ENCODE results near the gene NIT1.

NIT1 gene, protein sequence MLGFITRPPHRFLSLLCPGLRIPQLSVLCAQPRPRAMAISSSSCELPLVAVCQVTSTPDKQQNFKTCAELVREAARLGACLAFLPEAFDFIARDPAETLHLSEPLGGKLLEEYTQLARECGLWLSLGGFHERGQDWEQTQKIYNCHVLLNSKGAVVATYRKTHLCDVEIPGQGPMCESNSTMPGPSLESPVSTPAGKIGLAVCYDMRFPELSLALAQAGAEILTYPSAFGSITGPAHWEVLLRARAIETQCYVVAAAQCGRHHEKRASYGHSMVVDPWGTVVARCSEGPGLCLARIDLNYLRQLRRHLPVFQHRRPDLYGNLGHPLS

GRCh38 chr1:161117759-161118581, at the start of gene NIT1, which contains the start of gene PFDN2:
TSS of gene NIT1 (plus strand) at chr1:161118105. CDS start at chr1:161118177, 72 bp downstream.
TSS of gene PFDN2 (minus strand) at chr1:161118037. CDS start at chr1:161118026, 11 bp downstream.
- Mint-ChIP-seq H3K27ac (peak within 1 kb of the TSS; percentile 80), H3K9me3 (no peaks in the 10 kb centered on the region), H3K27me3 (no peaks in the 10 kb centered on the region), H3K36me3 (ENCODE audit: low read depth) (peaks cover 57% of the 10 kb centered on the region), H3K4me1 (peaks cover 83% of the 10 kb centered on the region), H3K4me3 (peak within 1 kb of the TSS; percentile 95)
- DNase-seq (peak; percentile 90), ATAC-seq (peak; percentile 50)

GRCh38 chr1:161068306-161069234, 49.3 kb upstream of the NIT1 start:
- DNase-seq, result peak; percentile 88
- H3K4me1 Mint-ChIP-seq, result peaks cover 73% of the 10 kb centered on the region

GRCh38 chr1:161069241-161069640, 48.7 kb upstream of the NIT1 start:
- Mint-ChIP-seq H3K4me3 (peak overlapping the region; percentile 99), H3K27me3 (no peaks in the 10 kb centered on the region), H3K36me3 (ENCODE audit: low read depth) (peaks cover 26% of the 10 kb centered on the region), H3K4me1 (peaks cover 67% of the 10 kb centered on the region), H3K27ac (peak overlapping the region; percentile 97), H3K9me3 (no peaks in the 10 kb centered on the region)
- DNase-seq (peak; percentile 27), ATAC-seq (no peak)

More at GRCh38 chr1:161068306-161069234, 49.3 kb upstream of the NIT1 start:
- ATAC-seq, result peak; percentile 83
- peak overlapping the region; percentile 97 for H3K27ac Mint-ChIP-seq
- no peaks in the 10 kb centered on the region for H3K9me3 Mint-ChIP-seq
- H3K4me3 Mint-ChIP-seq, result peak overlapping the region; percentile 99
- no peaks in the 10 kb centered on the region for H3K27me3 Mint-ChIP-seq
- peaks cover 31% of the 10 kb centered on the region for H3K36me3 Mint-ChIP-seq (ENCODE audit: low read depth)

DNA sequence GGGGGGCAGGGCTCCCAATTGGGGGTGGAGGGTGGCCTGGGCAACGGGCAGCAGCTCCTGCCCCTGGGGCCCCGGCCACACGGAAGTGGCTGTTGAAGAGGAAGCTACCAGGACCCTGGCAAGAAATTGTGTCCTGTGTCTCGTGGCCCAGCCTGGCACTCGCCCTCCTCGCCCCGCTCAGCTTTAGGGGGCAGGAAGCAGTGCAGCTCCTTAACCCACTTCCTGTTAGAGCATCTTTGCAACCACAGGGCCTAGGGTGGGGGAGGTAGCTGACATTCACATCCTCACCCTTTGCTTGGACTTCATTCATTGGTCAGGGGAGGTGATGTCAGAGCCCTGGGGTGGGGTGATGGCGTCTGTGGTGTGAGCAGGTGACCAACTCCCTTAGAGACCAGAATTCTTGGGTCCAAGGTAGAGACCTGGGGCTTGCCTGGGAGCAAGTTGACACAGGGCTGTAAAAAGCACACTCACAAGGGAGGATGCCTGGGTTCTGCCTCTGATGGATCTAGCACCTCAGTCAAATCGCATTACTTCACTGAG, 48.1 kb upstream of the NIT1 start, which contains the start of gene ARHGAP30:
Gene ARHGAP30, minus strand, starts transcription at position 161 of the 540 bp plus-strand sequence. CDS start 267 bp downstream, outside the sequence.
- Mint-ChIP-seq H3K36me3 (ENCODE audit: low read depth) (peaks cover 20% of the 10 kb centered on the region), H3K4me3 (peak within 1 kb of the TSS; percentile 99), H3K27me3 (no peaks in the 10 kb centered on the region), H3K9me3 (no peaks in the 10 kb centered on the region), H3K4me1 (peaks cover 62% of the 10 kb centered on the region), H3K27ac (peak within 1 kb of the TSS; percentile 97)
- ATAC-seq (peak; percentile 83), DNase-seq (peak; percentile 85)

- H3K9me3 Mint-ChIP-seq, result no peaks in the 10 kb centered on the region
- no peaks in the 10 kb centered on the region for H3K27me3 Mint-ChIP-seq
- H3K27ac Mint-ChIP-seq, result peak overlapping the region; percentile 97
- H3K36me3 Mint-ChIP-seq (ENCODE audit: low read depth), result peaks cover 20% of the 10 kb centered on the region
- DNase-seq (no peak), ATAC-seq (no peak)
- H3K4me3 Mint-ChIP-seq, result no peak overlapping the region
- H3K4me1 Mint-ChIP-seq, result peaks cover 54% of the 10 kb centered on the region
These were observed 47.1 kb upstream of the NIT1 start for GRCh38 chr1:161070761-161071160.

DNA sequence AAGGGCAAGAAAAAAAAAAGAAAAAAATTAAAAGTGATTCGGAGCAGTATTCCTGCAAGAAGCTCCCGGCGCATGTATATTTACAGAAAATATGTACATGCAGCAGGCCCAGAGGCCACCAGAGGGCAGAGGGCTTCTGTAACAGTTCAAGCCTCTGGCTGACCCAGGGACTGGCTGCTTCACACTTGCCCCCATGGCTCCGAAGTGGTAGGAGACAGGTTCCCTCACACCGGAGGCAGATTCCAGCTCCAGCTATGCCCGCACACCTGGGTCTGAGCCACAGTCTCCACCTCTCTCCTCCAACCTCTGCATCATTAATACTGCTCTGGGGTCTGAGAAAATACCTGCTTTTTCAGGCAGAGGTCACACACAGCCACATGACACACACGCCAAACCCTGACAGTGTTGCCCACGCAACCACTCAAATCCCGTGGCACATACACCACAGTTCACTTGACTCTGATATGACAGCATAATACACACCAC, 46.0 kb upstream of the NIT1 start:
- H3K4me3 Mint-ChIP-seq, result no peak overlapping the region
- H3K4me1 Mint-ChIP-seq, result peaks cover 43% of the 10 kb centered on the region
- DNase-seq, result peak; percentile 62

DNA sequence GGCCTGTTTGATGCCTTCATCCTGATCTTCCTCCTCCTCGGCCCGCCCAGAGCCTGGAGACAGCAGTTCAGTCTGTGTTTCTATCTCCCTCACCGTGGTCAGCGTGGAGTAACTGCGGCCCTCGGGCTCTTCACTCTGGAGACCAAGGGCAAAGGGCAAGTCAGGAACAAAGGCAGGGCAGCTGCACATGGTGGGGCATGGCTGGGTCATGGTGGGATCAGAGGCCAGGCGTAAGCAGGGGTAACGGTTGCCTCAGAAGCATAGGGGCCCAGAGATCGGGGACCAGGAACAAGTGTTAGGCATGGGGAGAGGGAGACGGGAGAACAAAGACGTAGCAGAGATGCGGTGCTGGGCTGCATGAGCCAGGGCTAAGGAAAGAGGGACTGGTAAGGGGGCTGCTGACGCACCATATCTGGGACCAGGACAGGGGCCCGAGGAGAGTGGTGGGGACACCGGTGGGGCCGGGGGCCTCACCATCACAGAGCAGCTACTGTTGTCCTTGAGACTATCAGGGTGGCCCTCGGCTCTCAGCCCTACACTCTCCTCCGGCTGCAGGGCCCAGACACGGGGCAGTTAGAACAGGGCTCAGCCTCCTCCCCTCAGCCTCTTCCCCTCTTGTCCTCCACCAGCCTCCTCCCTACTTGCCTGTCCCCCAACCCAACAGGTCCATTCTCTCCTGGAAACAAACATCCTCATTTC, 45.0 kb upstream of the NIT1 start:
- H3K27ac Mint-ChIP-seq, result peak overlapping the region; percentile 39
- H3K36me3 Mint-ChIP-seq (ENCODE audit: low read depth), result peaks cover 6% of the 10 kb centered on the region
- no peaks in the 10 kb centered on the region for H3K9me3 Mint-ChIP-seq
- ATAC-seq (no peak), DNase-seq (no peak)
- H3K4me1 Mint-ChIP-seq, result peaks cover 34% of the 10 kb centered on the region
- H3K4me3 Mint-ChIP-seq, result no peak overlapping the region
- no peaks in the 10 kb centered on the region for H3K27me3 Mint-ChIP-seq

More for the DNA sequence above, 46.0 kb upstream of the NIT1 start:
- Mint-ChIP-seq H3K27ac (peak overlapping the region; percentile 61), H3K36me3 (ENCODE audit: low read depth) (peaks cover 14% of the 10 kb centered on the region), H3K27me3 (no peaks in the 10 kb centered on the region), H3K9me3 (no peaks in the 10 kb centered on the region)
- ATAC-seq, result no peak

- peaks cover 27% of the 10 kb centered on the region for H3K4me1 Mint-ChIP-seq
- H3K27ac Mint-ChIP-seq, result peak overlapping the region; percentile 39
- no peak for ATAC-seq
- no peaks in the 10 kb centered on the region for H3K27me3 Mint-ChIP-seq
- H3K9me3 Mint-ChIP-seq, result no peaks in the 10 kb centered on the region
- H3K36me3 Mint-ChIP-seq (ENCODE audit: low read depth), result peaks cover 6% of the 10 kb centered on the region
- H3K4me3 Mint-ChIP-seq, result no peak overlapping the region
- DNase-seq, result no peak
These were observed 44.3 kb upstream of the NIT1 start for GRCh38 chr1:161073474-161074121.

GRCh38 chr1:161074676-161075368, 43.1 kb upstream of the NIT1 start:
- no peak for ATAC-seq
- DNase-seq, result no peak
- no peaks in the 10 kb centered on the region for H3K36me3 Mint-ChIP-seq (ENCODE audit: low read depth)
- no peaks in the 10 kb centered on the region for H3K9me3 Mint-ChIP-seq
- H3K27me3 Mint-ChIP-seq, result no peaks in the 10 kb centered on the region
- H3K4me1 Mint-ChIP-seq, result peaks cover 26% of the 10 kb centered on the region
- H3K4me3 Mint-ChIP-seq, result no peak overlapping the region
- no peak overlapping the region for H3K27ac Mint-ChIP-seq

DNA sequence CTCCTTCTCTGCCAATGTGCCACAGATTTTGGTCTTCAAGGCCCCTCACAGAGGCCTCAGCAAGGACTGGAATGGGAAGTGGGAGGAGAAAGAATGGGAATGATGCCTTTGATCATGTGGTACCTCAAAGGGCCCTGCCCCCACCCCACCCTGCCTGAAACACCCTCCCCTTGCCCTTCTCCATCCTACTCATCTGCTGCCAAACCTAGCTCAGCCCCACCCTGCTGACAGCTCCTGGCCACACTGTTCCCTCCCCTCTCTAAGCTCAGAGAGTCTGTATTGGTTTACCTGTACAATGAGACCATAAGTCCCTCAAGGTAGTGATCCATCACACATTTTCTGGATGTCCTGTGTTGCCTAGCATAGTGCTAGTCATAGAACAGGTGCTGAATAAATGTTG, 41.5 kb upstream of the NIT1 start:
- no peak overlapping the region for H3K4me3 Mint-ChIP-seq
- no peak for ATAC-seq
- peaks cover 16% of the 10 kb centered on the region for H3K4me1 Mint-ChIP-seq
- H3K9me3 Mint-ChIP-seq, result no peaks in the 10 kb centered on the region
- H3K27ac Mint-ChIP-seq, result no peak overlapping the region
- DNase-seq, result no peak
- H3K27me3 Mint-ChIP-seq, result no peaks in the 10 kb centered on the region
- H3K36me3 Mint-ChIP-seq (ENCODE audit: low read depth), result no peaks in the 10 kb centered on the region

GRCh38 chr1:161077426-161077825, 40.5 kb upstream of the NIT1 start:
- ATAC-seq, result no peak
- H3K4me3 Mint-ChIP-seq, result no peak overlapping the region
- no peak for DNase-seq
- H3K9me3 Mint-ChIP-seq, result no peaks in the 10 kb centered on the region
- H3K27ac Mint-ChIP-seq, result no peak overlapping the region
- H3K4me1 Mint-ChIP-seq, result peaks cover 7% of the 10 kb centered on the region
- H3K27me3 Mint-ChIP-seq, result no peaks in the 10 kb centered on the region
- no peaks in the 10 kb centered on the region for H3K36me3 Mint-ChIP-seq (ENCODE audit: low read depth)

GRCh38 chr1:161079436-161080110, 38.3 kb upstream of the NIT1 start:
- ATAC-seq, result no peak
- H3K4me3 Mint-ChIP-seq, result no peak overlapping the region
- peaks cover 6% of the 10 kb centered on the region for H3K4me1 Mint-ChIP-seq
- H3K9me3 Mint-ChIP-seq, result no peaks in the 10 kb centered on the region
- H3K27me3 Mint-ChIP-seq, result no peaks in the 10 kb centered on the region
- DNase-seq, result no peak
- H3K36me3 Mint-ChIP-seq (ENCODE audit: low read depth), result no peaks in the 10 kb centered on the region
- H3K27ac Mint-ChIP-seq, result no peak overlapping the region

All from activated naive CD8-positive, alpha-beta T cell treated with anti-CD3 and anti-CD28 coated beads, Interleukin-2, amount 50 U/mL, for 24 hours (primary cell).